ENCODE measurements around the gene GAPVD1.

Gene GAPVD1

GRCh38 chr9:125407974-125408900, 146.6 kb downstream of the GAPVD1 start:
- Histone ChIP-seq H3K9ac (ENCODE audit: insufficient read length) (peak overlapping the region; percentile 57), H3K9me3 (ENCODE audit: low read depth, low read length) (no peaks in the 10 kb centered on the region), H3K36me3 (ENCODE audit: insufficient read depth, low read length) (no peaks in the 10 kb centered on the region), H3K27ac (no peak overlapping the region), H3K4me3 (peak overlapping the region; percentile 82)
- no peak for DNase-seq (ENCODE audit: low read depth, low spot score)
- TF ChIP-seq FOXP2 (optimal IDR thresholded peaks at IDR 0.05; ENCODE audit: control extremely low read depth, extremely low read length, insufficient read depth) (no peak), POLR2AphosphoS5 (IDR thresholded peaks at IDR 0.05; ENCODE audit: borderline replicate concordance, low read depth, low read length) (no peak), EZH2 (IDR thresholded peaks at IDR 0.05) (no peak)

GRCh38 chr9:125409217-125409636, 147.6 kb downstream of the GAPVD1 start:
- H3K4me3 ChIP-seq, result no peak overlapping the region
- H3K9ac ChIP-seq (ENCODE audit: insufficient read length), result no peak overlapping the region
- no peak for DNase-seq (ENCODE audit: low read depth, low spot score)
- H3K27ac ChIP-seq, result no peak overlapping the region
- TF ChIP-seq EZH2 (IDR thresholded peaks at IDR 0.05) (no peak), FOXP2 (optimal IDR thresholded peaks at IDR 0.05; ENCODE audit: control extremely low read depth, extremely low read length, insufficient read depth) (no peak), POLR2AphosphoS5 (IDR thresholded peaks at IDR 0.05; ENCODE audit: borderline replicate concordance, low read depth, low read length) (no peak)
- no peaks in the 10 kb centered on the region for H3K9me3 ChIP-seq (ENCODE audit: low read depth, low read length)
- H3K36me3 ChIP-seq (ENCODE audit: insufficient read depth, low read length), result no peaks in the 10 kb centered on the region

GRCh38 chr9:125409637-125410521, 148.3 kb downstream of the GAPVD1 start:
- TF ChIP-seq POLR2AphosphoS5 (IDR thresholded peaks at IDR 0.05; ENCODE audit: borderline replicate concordance, low read depth, low read length) (no peak), EZH2 (IDR thresholded peaks at IDR 0.05) (no peak), FOXP2 (optimal IDR thresholded peaks at IDR 0.05; ENCODE audit: control extremely low read depth, extremely low read length, insufficient read depth) (no peak)
- H3K27ac ChIP-seq, result no peak overlapping the region
- DNase-seq (ENCODE audit: low read depth, low spot score), result no peak
- no peak overlapping the region for H3K4me3 ChIP-seq
- no peak overlapping the region for H3K9ac ChIP-seq (ENCODE audit: insufficient read length)
- no peaks in the 10 kb centered on the region for H3K36me3 ChIP-seq (ENCODE audit: insufficient read depth, low read length)
- H3K9me3 ChIP-seq (ENCODE audit: low read depth, low read length), result no peaks in the 10 kb centered on the region

GRCh38 chr9:125410522-125410894, 148.9 kb downstream of the GAPVD1 start:
- H3K4me3 ChIP-seq, result no peak overlapping the region
- no peak overlapping the region for H3K9ac ChIP-seq (ENCODE audit: insufficient read length)
- no peak overlapping the region for H3K27ac ChIP-seq
- no peaks in the 10 kb centered on the region for H3K9me3 ChIP-seq (ENCODE audit: low read depth, low read length)
- H3K36me3 ChIP-seq (ENCODE audit: insufficient read depth, low read length), result no peaks in the 10 kb centered on the region
- DNase-seq (ENCODE audit: low read depth, low spot score), result no peak
- TF ChIP-seq EZH2 (IDR thresholded peaks at IDR 0.05) (no peak), FOXP2 (optimal IDR thresholded peaks at IDR 0.05; ENCODE audit: control extremely low read depth, extremely low read length, insufficient read depth) (no peak), POLR2AphosphoS5 (IDR thresholded peaks at IDR 0.05; ENCODE audit: borderline replicate concordance, low read depth, low read length) (no peak)

- no peak for DNase-seq (ENCODE audit: low read depth, low spot score)
- TF ChIP-seq POLR2AphosphoS5 (IDR thresholded peaks at IDR 0.05; ENCODE audit: borderline replicate concordance, low read depth, low read length), result no peak
- TF ChIP-seq EZH2 (IDR thresholded peaks at IDR 0.05), result no peak
- TF ChIP-seq FOXP2 (optimal IDR thresholded peaks at IDR 0.05; ENCODE audit: control extremely low read depth, extremely low read length, insufficient read depth), result no peak
- Histone ChIP-seq H3K9me3 (ENCODE audit: low read depth, low read length) (no peaks in the 10 kb centered on the region), H3K9ac (ENCODE audit: insufficient read length) (no peak overlapping the region), H3K27ac (no peak overlapping the region), H3K4me3 (no peak overlapping the region), H3K36me3 (ENCODE audit: insufficient read depth, low read length) (no peaks in the 10 kb centered on the region)
These were observed 149.6 kb downstream of the GAPVD1 start for GRCh38 chr9:125411171-125411756.

GRCh38 chr9:125412166-125412565, 150.5 kb downstream of the GAPVD1 start:
- no peak overlapping the region for H3K27ac ChIP-seq
- no peaks in the 10 kb centered on the region for H3K9me3 ChIP-seq (ENCODE audit: low read depth, low read length)
- H3K4me3 ChIP-seq, result no peak overlapping the region
- no peak for DNase-seq (ENCODE audit: low read depth, low spot score)
- no peaks in the 10 kb centered on the region for H3K36me3 ChIP-seq (ENCODE audit: insufficient read depth, low read length)
- no peak for TF ChIP-seq EZH2 (IDR thresholded peaks at IDR 0.05)
- no peak for TF ChIP-seq FOXP2 (optimal IDR thresholded peaks at IDR 0.05; ENCODE audit: control extremely low read depth, extremely low read length, insufficient read depth)
- TF ChIP-seq POLR2AphosphoS5 (IDR thresholded peaks at IDR 0.05; ENCODE audit: borderline replicate concordance, low read depth, low read length), result no peak
- H3K9ac ChIP-seq (ENCODE audit: insufficient read length), result no peak overlapping the region

GRCh38 chr9:125413579-125413978, 152.0 kb downstream of the GAPVD1 start:
- Histone ChIP-seq H3K36me3 (ENCODE audit: insufficient read depth, low read length) (no peaks in the 10 kb centered on the region), H3K9me3 (ENCODE audit: low read depth, low read length) (no peaks in the 10 kb centered on the region), H3K4me3 (no peak overlapping the region), H3K9ac (ENCODE audit: insufficient read length) (no peak overlapping the region), H3K27ac (no peak overlapping the region)
- no peak for TF ChIP-seq EZH2 (IDR thresholded peaks at IDR 0.05)
- no peak for TF ChIP-seq POLR2AphosphoS5 (IDR thresholded peaks at IDR 0.05; ENCODE audit: borderline replicate concordance, low read depth, low read length)
- TF ChIP-seq FOXP2 (optimal IDR thresholded peaks at IDR 0.05; ENCODE audit: control extremely low read depth, extremely low read length, insufficient read depth), result no peak
- no peak for DNase-seq (ENCODE audit: low read depth, low spot score)

All from SK-N-MC (cell line).